LNCAP (cell line): ENCODE measurements around the gene ST7.

Experiments used
- CTCF ChIP-seq: fragments of 450-650 bp; IDR thresholded peaks from 2 replicates; pipeline ENCODE4 v1.5.1; 2017; ENCODE audit warnings: mild to moderate bottlenecking

The ST7 gene

GRCh38 chr7:117229350-117229749 lies 276.0 kb downstream of the ST7 start:
- no peak for TF ChIP-seq CTCF

- TF ChIP-seq CTCF, result no peak
Observed at GRCh38 chr7:117230276-117231046, 277.2 kb downstream of the ST7 start.

GRCh38 chr7:117231047-117231359 lies 277.7 kb downstream of the ST7 start:
- no peak for TF ChIP-seq CTCF

GRCh38 chr7:117237646-117238045 lies 284.3 kb downstream of the ST7 start:
- TF ChIP-seq CTCF, result no peak

- no peak for TF ChIP-seq CTCF
Observed at GRCh38 chr7:117238472-117238871, 285.2 kb downstream of the ST7 start.

GRCh38 chr7:117238937-117239336 lies 285.6 kb downstream of the ST7 start:
- no peak for TF ChIP-seq CTCF

GRCh38 chr7:117241088-117241487 lies 287.8 kb downstream of the ST7 start:
- no peak for TF ChIP-seq CTCF

- no peak for TF ChIP-seq CTCF
Observed at GRCh38 chr7:117243390-117243789, 290.1 kb downstream of the ST7 start.
